GM19099 (cell line): ENCODE results near the gene KIF21A.

ENCODE experiments used
- POLR2A ChIP-seq: IDR thresholded peaks from 3 replicates; pipeline ENCODE4 v1.6.1; 2011; ENCODE audit warnings: low read depth; ENCODE audit not compliant: insufficient read length; ENCODE audit errors: extremely low read depth

Gene KIF21A

GRCh38 chr12:39442831-39443080 is 164 bp downstream of the KIF21A start:
- TF ChIP-seq POLR2A: no peak

DNA sequence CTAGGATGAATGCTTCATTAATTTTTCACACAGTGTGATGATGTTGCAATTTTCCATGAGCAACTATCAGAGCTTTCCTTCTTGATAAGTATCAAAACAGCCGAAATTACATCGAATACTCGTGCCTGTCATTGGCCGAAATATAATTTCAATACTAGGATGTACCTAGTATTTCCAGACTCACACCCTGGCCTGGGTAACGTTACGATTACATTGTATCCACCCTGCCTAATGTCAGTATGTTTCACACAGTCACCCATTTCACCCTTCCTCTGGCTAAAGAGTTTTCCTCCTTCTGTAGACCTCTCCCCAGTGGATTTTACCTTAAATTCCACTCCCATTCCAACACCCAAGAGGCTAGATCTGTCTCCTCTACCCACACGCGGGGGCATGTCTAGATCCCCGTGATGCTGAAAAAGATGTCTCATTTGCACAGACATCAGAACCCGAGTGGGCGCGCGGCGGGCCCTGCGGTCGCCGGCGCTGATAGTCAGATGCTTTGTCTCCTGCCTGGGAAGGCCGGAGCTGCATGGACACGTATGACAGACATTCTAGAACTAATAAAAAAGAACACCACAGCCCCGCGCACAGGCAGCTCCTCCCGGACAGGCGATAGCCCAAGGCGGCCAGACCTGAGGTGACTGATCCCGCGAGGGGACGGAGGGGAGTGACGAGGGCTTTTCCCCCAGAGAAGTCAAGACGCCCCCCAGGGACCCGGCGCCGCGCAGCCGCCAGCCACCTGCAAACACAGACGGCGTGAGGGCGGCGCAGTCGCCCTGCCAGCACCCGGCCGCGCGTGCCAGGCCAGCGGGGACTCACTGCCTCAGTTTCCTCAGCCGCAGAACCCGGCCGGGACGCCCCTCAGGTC is 723 bp downstream of the KIF21A start:
- TF ChIP-seq POLR2A: no peak

GRCh38 chr12:39441189-39441962 is 1.5 kb downstream of the KIF21A start:
- no peak for TF ChIP-seq POLR2A

DNA sequence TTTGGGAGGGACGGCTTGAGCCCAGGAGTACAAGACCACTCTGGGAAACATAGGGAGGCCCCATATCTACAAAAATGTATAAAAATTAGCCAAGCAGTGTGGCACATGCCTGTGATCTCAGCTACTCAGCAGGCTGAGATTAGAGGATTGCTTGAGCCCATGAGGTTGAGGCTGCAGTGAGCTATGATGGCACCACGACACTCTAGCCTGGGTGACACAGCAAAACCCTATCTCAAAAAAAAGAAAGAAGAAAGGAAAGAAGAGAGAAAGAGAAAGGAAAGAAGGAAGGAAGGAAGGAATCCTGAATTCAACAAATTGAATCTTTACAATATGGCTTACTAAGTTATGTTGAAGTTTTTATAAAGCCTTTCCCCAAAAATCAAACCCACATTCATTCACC is 2.1 kb downstream of the KIF21A start:
- no peak for TF ChIP-seq POLR2A

DNA sequence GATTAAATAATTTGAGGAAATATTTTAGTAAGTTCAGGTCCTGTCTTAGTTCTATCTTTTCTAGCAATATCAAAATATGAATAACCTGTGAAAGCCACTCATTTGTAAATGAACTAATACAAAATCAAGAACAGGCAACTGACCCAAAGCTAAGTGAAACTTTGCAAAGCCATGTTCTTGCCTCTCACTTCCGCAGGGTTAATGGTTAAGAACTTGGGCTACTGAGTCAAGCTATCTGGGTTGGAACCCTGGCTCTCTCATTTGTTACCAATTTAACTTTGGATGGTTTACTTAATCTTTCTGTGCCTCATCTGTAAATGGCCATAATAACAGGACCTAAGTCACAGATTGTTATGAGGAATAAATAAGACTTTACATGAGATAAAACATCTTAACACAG is 2.8 kb downstream of the KIF21A start:
- no peak for TF ChIP-seq POLR2A

DNA sequence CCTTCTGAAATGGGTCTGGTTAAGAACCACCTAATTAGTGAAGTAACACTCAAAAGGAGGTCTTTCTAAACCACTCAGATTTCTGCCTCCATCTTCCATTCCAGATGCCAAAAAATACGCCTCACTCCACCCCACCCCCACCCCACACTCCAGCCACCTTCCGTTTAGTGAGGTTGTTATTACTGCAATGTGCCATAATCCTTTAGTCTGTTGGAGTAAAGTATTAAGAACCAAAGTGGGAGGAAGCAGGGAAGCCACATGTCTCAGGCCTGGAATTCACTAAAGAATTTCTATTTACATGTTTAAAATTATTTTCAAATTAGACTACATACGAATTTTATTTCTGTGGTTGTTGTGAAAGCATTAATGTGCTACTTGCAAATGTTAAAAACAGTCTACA is 7.4 kb downstream of the KIF21A start:
- no peak for TF ChIP-seq POLR2A

GRCh38 chr12:39431797-39432196 is 11.1 kb downstream of the KIF21A start:
- TF ChIP-seq POLR2A: no peak

GRCh38 chr12:39431002-39431796 is 11.7 kb downstream of the KIF21A start:
- no peak for TF ChIP-seq POLR2A

DNA sequence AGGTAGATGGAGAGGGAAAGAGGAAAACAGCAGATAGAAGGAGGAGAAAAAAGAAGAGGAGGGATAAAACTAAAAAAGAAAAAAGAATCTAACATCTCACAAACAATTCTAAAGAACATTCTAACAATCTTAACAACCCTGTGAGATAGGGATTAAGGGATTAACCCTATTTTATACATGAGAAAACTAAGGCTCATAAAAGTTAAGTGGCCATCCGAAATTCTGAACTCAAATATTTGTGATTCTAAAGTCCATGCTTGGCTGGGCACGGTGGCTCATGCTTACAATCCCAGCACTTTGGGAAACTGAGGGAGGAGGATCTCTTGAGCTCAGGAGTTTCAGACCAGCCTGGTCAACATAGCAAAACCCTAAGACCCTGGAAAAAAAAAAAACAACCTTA is 13.1 kb downstream of the KIF21A start:
- TF ChIP-seq POLR2A: no peak

- TF ChIP-seq POLR2A: no peak
Observed at GRCh38 chr12:39427360-39427808, 15.5 kb downstream of the KIF21A start.

DNA sequence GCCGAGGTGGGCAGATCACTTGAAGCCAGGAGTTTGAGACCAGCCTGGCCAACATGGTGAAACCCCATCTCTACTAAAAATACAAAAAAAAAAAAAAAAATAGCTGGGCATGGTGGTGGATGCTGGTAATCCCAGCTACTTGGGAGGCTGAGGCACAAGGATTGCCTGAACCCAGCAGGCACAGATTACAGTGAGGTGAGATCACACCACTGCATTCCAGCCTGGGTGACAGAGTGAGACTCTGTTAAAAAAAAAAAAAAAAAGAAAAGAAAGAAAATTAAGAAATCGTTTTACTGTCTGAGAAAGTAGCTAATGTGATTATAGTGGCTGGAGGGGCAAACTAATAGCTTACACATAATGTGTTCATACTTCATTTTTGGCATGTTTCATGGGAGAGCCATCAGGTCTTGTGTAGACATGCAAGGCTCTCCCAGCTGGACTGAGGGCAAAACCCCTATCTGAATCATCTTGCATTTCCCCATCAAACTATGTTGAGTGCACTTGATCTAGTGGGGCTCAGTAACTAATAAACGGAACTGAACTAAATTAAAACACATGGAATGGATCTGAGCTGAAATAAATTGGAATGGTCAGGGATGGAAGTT is 16.2 kb downstream of the KIF21A start:
- no peak for TF ChIP-seq POLR2A

DNA sequence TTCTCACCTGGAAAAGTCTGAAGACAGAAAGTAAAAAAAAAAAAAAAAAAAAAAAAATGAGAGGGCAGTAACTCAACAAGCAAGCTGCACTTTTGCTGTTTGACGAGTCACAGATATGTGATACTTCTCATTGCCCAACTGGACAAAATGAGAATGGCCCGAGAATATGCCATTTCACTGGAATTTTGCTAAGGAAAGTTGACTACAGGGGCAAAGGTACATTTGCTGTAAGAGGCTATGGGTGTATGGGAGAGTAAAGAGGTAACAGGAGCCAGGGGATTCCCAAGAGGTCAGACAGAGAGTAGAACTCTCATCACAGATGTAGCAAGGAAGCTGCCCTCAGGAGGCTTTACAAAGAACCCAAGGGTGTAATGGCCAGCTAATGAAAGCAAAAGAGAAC is 22.9 kb downstream of the KIF21A start:
- no peak for TF ChIP-seq POLR2A

GRCh38 chr12:39419471-39419870 is 23.4 kb downstream of the KIF21A start:
- TF ChIP-seq POLR2A: no peak

DNA sequence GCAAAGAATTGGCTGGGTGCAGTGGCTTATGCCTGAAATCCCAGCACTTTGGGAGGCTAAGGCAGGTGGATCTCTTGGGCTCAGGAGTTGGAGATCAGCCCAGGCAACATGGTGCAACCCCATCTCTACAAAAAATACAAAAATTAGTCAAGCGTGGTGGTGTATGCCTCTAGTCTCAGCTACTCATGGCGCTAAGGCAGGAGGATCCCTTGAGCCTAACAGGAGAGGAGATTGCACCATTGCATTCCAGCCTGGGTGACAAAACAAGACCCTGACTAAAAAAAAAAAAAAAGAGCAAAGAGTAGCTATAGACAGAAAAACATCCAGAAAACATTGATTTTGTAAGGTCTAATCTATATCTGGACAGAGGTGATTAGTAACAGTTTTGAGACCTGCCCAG is 25.0 kb downstream of the KIF21A start:
- TF ChIP-seq POLR2A: no peak

DNA sequence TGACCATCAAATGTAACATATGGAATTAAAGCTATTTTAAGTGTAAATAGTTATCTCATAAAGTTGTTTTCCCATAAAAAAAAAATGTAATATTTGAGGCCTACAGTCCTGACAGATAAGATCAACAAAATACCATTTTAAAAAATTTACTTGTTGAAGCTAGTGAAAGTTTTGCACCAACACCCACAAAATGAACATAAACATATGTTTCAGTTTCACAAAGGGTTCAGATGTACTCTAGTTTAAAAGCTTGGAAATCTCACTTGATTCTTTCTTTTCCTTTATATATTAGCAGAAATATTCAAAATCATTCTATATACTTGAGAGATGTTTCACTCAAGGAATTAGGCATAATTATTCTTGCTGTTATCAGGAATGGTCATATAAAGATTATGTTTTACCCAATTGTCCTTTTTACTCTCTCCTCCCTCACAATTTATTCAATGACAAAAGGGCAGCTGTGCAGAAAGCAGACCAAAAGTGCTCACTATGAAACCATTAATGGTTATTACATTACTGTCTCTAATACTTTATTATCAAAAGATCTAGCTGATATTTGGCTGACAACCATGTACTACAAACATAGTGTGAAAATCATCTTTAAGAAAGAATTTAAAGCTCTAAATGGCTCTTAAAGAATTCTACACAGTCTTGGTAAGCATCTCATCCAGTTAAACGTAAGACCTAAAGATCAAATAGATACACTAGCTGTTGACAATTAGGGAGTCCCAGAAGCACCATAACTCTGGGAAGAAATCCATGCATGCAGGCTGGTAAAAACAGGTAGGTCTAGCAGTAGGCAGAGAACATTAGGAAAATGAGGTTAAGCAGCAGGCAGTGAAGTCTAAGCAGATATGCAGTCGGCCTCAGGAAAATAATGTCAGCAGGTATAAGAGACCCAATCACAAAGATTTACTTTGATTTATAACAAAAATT is 28.8 kb downstream of the KIF21A start:
- TF ChIP-seq POLR2A: no peak

- no peak for TF ChIP-seq POLR2A
Observed at GRCh38 chr12:39412210-39412609, 30.7 kb downstream of the KIF21A start.
